HepG2 (cell line): ENCODE data around the gene RPAP3. TPM values are rescaled to one million over a fixed set of nuclear protein-coding genes. Genes with fewer than 3 reads are reported as not detected.
A peak's percentile ranks its signal among the peaks of the same experiment; 100 is the strongest.

Source experiments
- ATF6 ChIP-seq: sonication (generic); formaldehyde crosslinking; conservative IDR thresholded peaks from 2 replicates; pipeline ENCODE4 v1.4.0; 2020; ENCODE audit warnings: missing genetic modification reagents
- BHLHE40 ChIP-seq: IDR thresholded peaks from 2 replicates; pipeline ENCODE4 v1.6.1; 2011; ENCODE audit warnings: low read length, improper control_type of control experiment
- CERS6 ChIP-seq: sonication (generic); formaldehyde crosslinking; IDR thresholded peaks from 2 replicates; pipeline ENCODE4 v1.5.0; 2020; ENCODE audit warnings: missing genetic modification reagents
- CREM ChIP-seq, 2 experiments: sonication (generic) in 1 of 2; formaldehyde crosslinking in 1 of 2; IDR thresholded peaks; 2 replicates each; pipeline versions ENCODE4 v1.4.0 to v1.6.1; 2016 to 2020; ENCODE audit warnings: antibody characterized with exemption in 1 of 2, mild to moderate bottlenecking in 1 of 2, missing genetic modification reagents in 1 of 2
- FOXO4 ChIP-seq: sonication (generic); formaldehyde crosslinking; conservative IDR thresholded peaks from 2 replicates; pipeline ENCODE4 v1.8.1; 2023; ENCODE audit warnings: missing genetic modification reagents
- HMG20B ChIP-seq: conservative IDR thresholded peaks from 2 replicates; pipeline ENCODE4 v1.6.1; 2016; ENCODE audit warnings: missing genetic modification reagents, missing compliant biosample characterization
- KAT7 ChIP-seq: IDR thresholded peaks from 2 replicates; pipeline ENCODE4 v1.6.1; 2018; ENCODE audit warnings: borderline replicate concordance, missing compliant biosample characterization
- KDM4B ChIP-seq: sonication (generic); formaldehyde crosslinking; IDR thresholded peaks from 2 replicates; pipeline ENCODE4 v1.4.0; 2020; ENCODE audit warnings: missing genetic modification reagents
- MED1 ChIP-seq: sonication (generic); formaldehyde crosslinking; IDR thresholded peaks from 2 replicates; pipeline ENCODE4 v1.4.0; 2020; ENCODE audit warnings: missing genetic modification reagents
- MYC ChIP-seq: sonication (generic); formaldehyde crosslinking; IDR thresholded peaks from 2 replicates; pipeline ENCODE4 v1.9.0; 2021; ENCODE audit warnings: missing genetic modification reagents, borderline replicate concordance
- NR2F1 ChIP-seq, 2 experiments: fragments of 450-650 bp in 1 of 2; formaldehyde crosslinking in 1 of 2; IDR thresholded peaks; 2 replicates each; pipeline versions ENCODE4 v1.5.0 to v1.6.1; 2016 to 2020; ENCODE audit warnings: mild to moderate bottlenecking in 1 of 2, missing compliant biosample characterization in 1 of 2, missing genetic modification reagents in 1 of 2, moderate library complexity in 1 of 2
- PHF8 ChIP-seq: sonication (generic); formaldehyde crosslinking; IDR thresholded peaks from 2 replicates; pipeline ENCODE4 v1.5.0; 2020; ENCODE audit warnings: missing genetic modification reagents
- POLR2A ChIP-seq, 2 experiments: IDR thresholded peaks; 2 replicates each; pipeline ENCODE4 v1.6.1; 2011; ENCODE audit warnings: low read depth in 2 of 2, low read length in 2 of 2, mild to moderate bottlenecking in 1 of 2, moderate library complexity in 1 of 2; ENCODE audit not compliant: insufficient read depth in 1 of 2
- YY1 ChIP-seq: IDR thresholded peaks from 2 replicates; pipeline ENCODE4 v1.6.1; 2011; ENCODE audit warnings: low read length, low read depth, moderate library complexity, mild to moderate bottlenecking; ENCODE audit not compliant: insufficient read depth, insufficient replicate concordance
- ZBTB46 ChIP-seq: sonication (generic); formaldehyde crosslinking; IDR thresholded peaks from 2 replicates; pipeline ENCODE4 v1.4.0; 2020; ENCODE audit warnings: mild to moderate bottlenecking, missing genetic modification reagents, borderline replicate concordance
- ZNF292 ChIP-seq: sonication (generic); formaldehyde crosslinking; IDR thresholded peaks from 2 replicates; pipeline ENCODE4 v1.8.1; 2022; ENCODE audit warnings: mild to moderate bottlenecking, low read depth, missing genetic modification reagents, borderline replicate concordance
- ZNF430 ChIP-seq: sonication (generic); formaldehyde crosslinking; IDR thresholded peaks from 2 replicates; pipeline ENCODE4 v1.9.0; 2021; ENCODE audit warnings: mild to moderate bottlenecking, missing genetic modification reagents
- ZNF629 ChIP-seq: sonication (generic); formaldehyde crosslinking; conservative IDR thresholded peaks from 2 replicates; pipeline ENCODE4 v1.5.0; 2020; ENCODE audit warnings: missing genetic modification reagents
- ZNF724P ChIP-seq: sonication (generic); formaldehyde crosslinking; IDR thresholded peaks from 2 replicates; pipeline ENCODE4 v1.8.0; 2022; ENCODE audit warnings: missing genetic modification reagents, borderline replicate concordance
- ZNF768 ChIP-seq: sonication (generic); formaldehyde crosslinking; IDR thresholded peaks from 2 replicates; pipeline ENCODE4 v1.4.0; 2020; ENCODE audit warnings: missing genetic modification reagents
- ZNF773 ChIP-seq: sonication (generic); formaldehyde crosslinking; IDR thresholded peaks from 2 replicates; pipeline ENCODE4 v1.4.0; 2020; ENCODE audit warnings: missing genetic modification reagents, borderline replicate concordance
- ZNF782 ChIP-seq: sonication (generic); formaldehyde crosslinking; IDR thresholded peaks from 2 replicates; pipeline ENCODE4 v1.4.0; 2020; ENCODE audit warnings: missing genetic modification reagents, mild to moderate bottlenecking, borderline replicate concordance
- ZZZ3 ChIP-seq: sonication (generic); formaldehyde crosslinking; IDR thresholded peaks from 2 replicates; pipeline ENCODE4 v1.4.0; 2020; ENCODE audit warnings: missing genetic modification reagents, mild to moderate bottlenecking, borderline replicate concordance
- polyA plus RNA-seq, 8 experiments: library from polyadenylated mRNA; depleted of rRNA in 3 of 8; stranded (reverse) in 7 of 8; unstranded in 1 of 8; fragments of >200 nt; fragmentation: Illumina TruSeq in 4 of 8; extraction: Trizol in 4 of 8; gene quantifications; 2 replicates each; pipeline versions ENCODE4 v1.2.1 to v1.2.3, GENCODE V29; 2011 to 2016; ENCODE audit warnings: low read depth in 4 of 8, missing spikeins in 1 of 8, mixed read lengths in 1 of 8; ENCODE audit not compliant: insufficient read depth in 1 of 8
- total RNA-seq, 5 experiments: library from RNA; depleted of rRNA; stranded (reverse); fragments of >200 nt; fragmentation: Illumina TruSeq; extraction: Trizol; gene quantifications; 2 replicates each; pipeline ENCODE4 v1.2.3, GENCODE V29; 2016; ENCODE audit warnings: low read depth in 1 of 5

RPAP3 gene
- total and polyA plus RNA-seq, 2 of the 13 experiments (the other 11 are each of a cell fraction or from before 2014, with no cell fraction given) = 8.8 to 32.8 TPM

GRCh38 chr12:47705566-47706425 is at the start of gene RPAP3 (continued):
- 0 out of 2 replicates have a peak, but pooled peaks have one; percentile 92 for TF ChIP-seq FOXO4
- peak; percentile 50; the same call in 1 of the 2 replicates for TF ChIP-seq KAT7 (CRISPR knock-in tag)
- peak; percentile 83 to 98 for TF ChIP-seq POLR2A (IDR thresholded peaks at IDR 0.05; ENCODE audit: insufficient read depth in 1 of 2, low read depth in 2 of 2, low read length in 2 of 2)
- 0 out of 2 replicates have a peak, but pooled peaks have one; percentile 55 for TF ChIP-seq ZZZ3
- peak; percentile 30; the same call in 1 of the 2 replicates for TF ChIP-seq ZNF768 (CRISPR knock-in tag)
- no peak for TF ChIP-seq ZBTB46
- no peak for TF ChIP-seq ZNF629 (CRISPR knock-in tag)
- TF ChIP-seq BHLHE40 = peak; percentile 53; the same call in 1 of the 2 replicates
- peak; percentile 66; the same call in 1 of the 2 replicates for TF ChIP-seq MYC (CRISPR knock-in tag)
- peak in 1 of 2 experiments; percentile 59; a peak in 1 of 4 replicates for TF ChIP-seq NR2F1 (CRISPR knock-in tag; IDR thresholded peaks at IDR 0.05)
- no peak for TF ChIP-seq CERS6 (CRISPR knock-in tag)
- no peak for TF ChIP-seq MED1 (CRISPR knock-in tag)
- no peak for TF ChIP-seq ZNF430
- TF ChIP-seq ZNF292 (CRISPR knock-in tag) = no peak
- TF ChIP-seq YY1 = peak; percentile 42
- 0 out of 2 replicates have a peak, but pooled peaks have one; percentile 55 for TF ChIP-seq ATF6
- no peak for TF ChIP-seq ZNF782 (CRISPR knock-in tag)
- TF ChIP-seq HMG20B (CRISPR knock-in tag) = no peak
- peak; percentile 94 for TF ChIP-seq PHF8
- 0 out of 2 replicates have a peak, but pooled peaks have one; percentile 29 for TF ChIP-seq ZNF773
- TF ChIP-seq CREM (IDR thresholded peaks at IDR 0.05) = no peak
- no peak for TF ChIP-seq CREM (CRISPR knock-in tag; IDR thresholded peaks at IDR 0.05)
- TF ChIP-seq KDM4B = no peak
- TF ChIP-seq ZNF724P (CRISPR knock-in tag) = 0 out of 2 replicates have a peak, but pooled peaks have one; percentile 42
